GM18526 (cell line): ENCODE measurements around the gene RPL41.
A peak's percentile ranks its signal among the peaks of the same experiment; 100 is the strongest.

Experiments used
- POLR2A ChIP-seq: IDR thresholded peaks from 3 replicates; pipeline ENCODE4 v1.6.1; 2011; ENCODE audit not compliant: insufficient read length; ENCODE audit errors: extremely low read depth

RPL41 gene

DNA sequence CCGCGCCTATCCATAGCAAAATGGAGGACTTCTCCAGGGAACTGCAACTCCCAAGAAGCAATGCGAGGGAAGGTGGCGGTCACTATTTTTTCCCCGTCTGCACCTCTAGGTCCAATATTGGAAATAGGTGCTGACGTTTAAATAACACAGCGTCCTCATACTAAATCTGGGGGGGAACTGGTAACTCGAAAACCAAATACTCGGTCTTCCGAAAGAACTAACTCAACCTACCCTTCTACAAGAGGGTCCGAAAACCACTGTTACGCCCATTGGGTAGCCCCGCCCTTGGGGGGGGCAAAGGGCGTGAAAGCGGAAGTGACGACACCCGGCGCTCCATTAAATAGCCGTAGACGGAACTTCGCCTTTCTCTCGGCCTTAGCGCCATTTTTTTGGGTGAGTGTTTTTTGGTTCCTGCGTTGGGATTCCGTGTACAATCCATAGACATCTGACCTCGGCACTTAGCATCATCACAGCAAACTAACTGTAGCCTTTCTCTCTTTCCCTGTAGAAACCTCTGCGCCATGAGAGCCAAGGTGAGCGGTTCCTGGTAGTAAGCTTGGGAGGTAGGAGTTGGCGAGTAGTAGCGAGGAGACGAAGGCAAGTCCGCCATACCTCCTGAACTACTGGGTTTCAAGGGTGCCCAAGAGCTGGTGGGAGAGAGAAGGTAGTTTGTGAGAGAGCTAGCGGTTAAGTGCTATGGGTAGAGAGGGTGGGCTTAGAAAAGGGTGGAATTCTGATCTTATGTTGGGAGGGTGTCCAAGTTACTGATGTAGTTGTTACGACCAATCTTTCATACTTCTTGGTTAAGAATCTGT, at the start of gene RPL41:
RPL41 (plus strand) TSS at position 367 of the 815 bp plus-strand sequence.
- TF ChIP-seq POLR2A, result peak; percentile 99

DNA sequence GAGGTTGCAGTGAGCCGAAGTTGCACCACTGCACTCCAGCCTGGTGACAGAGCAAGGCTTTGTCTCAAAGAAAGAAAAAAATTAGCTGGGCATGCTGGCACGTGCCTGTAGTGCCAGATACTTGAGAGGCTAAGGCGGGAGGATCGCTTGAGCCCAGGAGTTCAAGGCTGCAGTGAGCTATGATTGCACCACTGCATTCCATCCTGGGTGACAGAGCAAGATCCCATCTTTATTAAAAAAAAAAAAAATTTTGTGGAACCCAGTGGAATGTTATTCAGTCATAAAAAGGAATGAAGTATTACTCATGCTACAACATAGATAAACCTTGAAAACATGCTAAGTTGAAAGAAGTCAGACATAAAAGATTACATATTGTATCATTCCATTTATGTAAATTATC, 44.8 kb upstream of the RPL41 start:
- no peak for TF ChIP-seq POLR2A

DNA sequence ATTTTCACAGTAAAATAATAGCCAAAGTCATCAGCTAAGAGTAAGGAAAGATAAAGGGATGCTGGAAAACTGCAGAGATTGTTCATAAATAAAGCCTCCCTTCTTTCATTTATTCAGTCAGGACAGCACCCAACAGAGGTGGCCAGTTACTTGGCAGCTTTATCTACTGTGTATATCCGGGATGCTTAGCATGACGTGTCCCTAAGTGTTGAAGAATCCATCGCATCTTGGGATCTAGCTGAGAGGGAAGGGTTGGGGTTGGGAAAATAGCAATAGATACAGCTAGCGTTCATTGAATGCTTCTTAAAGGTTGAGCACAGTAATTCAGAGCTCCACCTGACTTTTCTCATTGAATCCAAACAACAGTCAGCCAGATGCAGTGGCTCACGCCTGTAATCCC, 42.0 kb upstream of the RPL41 start:
- TF ChIP-seq POLR2A, result no peak

DNA sequence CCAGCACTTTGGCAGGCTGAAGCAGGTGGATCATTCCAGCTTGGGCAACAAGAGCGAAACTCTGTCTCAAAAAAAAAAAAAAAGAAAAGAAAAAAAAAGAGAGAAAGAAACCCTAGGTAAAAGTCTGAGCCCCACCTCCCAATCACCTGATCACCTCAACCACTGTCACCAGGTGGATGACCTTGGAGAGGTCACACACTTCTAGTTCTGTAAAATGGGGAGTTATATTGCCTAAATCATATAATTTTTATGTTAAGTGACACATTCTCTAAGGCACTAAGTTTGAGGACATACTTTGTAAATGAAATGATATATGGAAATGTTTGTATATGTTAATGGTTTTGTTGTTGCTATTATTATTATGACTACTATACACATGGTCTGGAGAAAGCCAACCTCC, 38.0 kb upstream of the RPL41 start:
- TF ChIP-seq POLR2A, result no peak

DNA sequence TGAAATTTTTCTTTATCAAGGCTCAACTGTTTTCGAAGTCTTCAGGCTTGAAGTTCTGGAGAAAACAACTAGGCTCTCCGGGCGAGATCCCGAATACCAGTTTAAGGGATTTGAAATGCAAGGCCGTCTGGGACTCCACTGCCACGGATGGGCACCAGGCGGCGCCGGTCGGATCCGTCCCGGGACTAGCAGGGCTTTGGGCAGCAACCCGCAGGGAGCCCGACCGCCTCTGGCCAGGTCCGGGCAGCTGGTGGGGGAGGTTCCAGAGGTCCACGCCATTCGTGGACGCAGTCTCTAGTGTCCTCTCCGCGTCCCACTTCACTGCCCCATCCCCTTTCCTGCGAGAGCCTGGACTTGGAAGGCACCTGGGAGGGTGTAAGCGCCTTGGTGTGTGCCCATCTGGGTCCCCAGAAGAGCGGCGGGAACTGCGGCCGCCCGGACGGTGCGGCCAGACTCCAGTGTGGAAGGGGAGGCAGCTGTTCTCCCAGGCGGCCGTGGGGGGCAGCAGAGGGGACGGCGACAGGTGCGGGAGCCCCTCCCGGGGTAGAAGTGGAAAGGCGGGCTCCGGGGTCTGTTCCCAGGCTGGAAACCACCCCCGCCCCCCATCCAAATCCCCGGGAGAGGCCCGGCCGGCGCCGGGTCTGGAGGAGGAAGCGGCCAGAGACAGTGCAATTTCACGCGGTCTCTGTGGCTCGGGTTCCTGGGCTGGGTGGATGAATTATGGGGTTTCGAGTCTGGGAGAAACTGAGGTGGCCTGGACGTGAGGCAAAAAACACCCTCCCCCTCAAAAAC, 37.3 kb upstream of the RPL41 start:
- no peak for TF ChIP-seq POLR2A

DNA sequence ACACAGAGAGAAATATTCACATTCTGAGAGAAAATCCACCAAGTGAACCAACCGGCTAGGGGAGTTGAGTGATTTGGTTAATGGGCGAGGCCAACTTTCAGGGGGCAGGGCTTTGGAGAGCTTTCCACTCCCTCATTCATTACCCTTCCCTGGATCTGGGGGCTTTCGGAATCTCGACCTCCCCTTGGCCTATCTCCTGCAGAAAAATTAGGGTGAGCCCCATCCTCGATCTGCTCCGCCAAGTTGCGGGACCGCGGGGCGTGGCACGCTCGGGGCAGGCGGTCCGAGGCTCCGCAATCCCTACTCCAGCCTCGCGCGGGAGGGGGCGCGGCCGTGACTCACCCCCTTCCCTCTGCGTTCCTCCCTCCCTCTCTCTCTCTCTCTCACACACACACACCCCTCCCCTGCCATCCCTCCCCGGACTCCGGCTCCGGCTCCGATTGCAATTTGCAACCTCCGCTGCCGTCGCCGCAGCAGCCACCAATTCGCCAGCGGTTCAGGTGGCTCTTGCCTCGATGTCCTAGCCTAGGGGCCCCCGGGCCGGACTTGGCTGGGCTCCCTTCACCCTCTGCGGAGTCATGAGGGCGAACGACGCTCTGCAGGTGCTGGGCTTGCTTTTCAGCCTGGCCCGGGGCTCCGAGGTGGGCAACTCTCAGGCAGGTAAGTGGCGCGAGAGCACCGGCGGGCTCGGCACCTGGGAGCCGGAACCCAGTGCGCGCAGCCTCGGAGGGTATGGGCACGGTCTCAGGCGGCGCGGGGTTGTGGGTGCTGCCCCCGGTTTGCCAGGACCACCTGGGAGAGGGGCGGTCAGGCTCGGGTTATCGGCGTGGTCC, 36.5 kb upstream of the RPL41 start, which contains the start of gene ERBB3:
ERBB3 (plus strand) TSS at position 443 of the 833 bp plus-strand sequence; CDS start at position 579, 136 bp downstream.
- TF ChIP-seq POLR2A, result no peak

DNA sequence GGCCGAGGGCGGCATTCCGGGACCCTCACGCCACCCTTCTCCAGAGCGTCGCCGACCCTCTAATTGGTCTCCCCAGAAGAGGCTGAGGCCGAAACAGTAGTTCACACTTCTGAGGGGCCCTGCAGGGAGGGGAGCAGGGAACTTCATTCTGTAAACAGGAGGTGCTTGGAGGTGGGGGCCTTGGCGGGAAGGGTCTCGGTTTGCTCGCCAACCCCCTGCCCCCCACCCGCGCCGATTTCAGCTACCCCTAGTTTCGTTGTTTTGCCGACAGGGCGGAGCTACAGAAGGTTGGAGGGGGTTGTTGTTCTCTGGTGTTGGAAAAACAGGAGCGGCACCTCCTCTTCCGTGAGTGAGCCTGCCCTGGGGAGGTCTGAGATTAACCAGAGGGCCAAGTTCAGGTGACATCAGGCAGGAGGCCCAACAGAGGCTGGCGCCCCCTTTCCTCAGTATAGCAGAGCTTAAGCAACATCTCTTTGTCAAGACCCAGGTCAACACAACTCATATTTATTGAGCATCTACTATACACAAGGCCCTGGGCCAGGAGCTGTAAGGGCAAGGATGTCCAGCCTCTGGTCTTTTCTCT, 35.8 kb upstream of the RPL41 start:
- no peak for TF ChIP-seq POLR2A

DNA sequence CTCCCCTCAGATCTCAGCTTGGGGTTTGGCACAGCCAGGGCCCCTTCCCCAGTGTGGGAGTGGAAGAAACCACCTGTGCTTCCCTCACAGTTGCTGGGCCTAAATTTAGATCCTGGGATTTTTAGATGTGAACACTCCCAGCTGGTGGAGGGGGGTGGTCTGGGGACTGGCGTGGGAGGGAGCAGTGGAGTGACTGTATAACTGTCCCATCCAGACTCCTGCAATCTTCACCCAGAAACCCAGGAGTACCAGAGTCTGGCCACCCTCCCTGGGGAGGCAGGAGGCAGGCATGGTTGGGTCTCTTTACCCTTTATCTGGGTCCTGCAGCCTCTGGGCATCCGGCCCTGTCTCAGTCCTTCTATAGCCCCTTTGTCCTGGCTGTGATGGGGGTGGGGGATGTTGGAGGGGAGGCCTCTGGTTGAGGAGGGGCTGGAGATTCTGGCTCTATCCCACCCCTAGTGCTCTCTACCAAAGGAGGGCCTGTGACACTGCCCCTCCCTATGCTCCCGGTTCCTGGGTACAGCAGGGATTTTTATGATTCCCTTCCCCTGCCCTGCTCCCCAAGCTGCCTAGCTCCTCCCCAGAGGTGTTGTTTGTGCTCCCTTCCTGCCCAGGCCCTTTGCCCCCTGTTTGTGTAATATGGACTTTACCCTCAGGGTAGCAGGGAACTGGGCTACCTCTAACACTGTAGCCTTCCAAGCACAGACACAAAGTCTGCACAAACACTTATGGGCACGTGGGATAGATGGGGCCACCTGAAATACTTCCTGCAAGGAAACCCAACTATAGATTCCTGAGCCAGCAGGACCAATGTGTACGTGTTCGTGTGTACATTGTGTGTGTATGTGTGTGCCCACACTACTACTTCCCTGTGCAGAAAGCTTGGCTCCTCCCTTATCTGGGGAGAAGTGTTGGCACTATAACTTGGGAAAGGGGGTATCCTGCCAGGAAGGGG, 34.8 kb upstream of the RPL41 start:
- no peak for TF ChIP-seq POLR2A

DNA sequence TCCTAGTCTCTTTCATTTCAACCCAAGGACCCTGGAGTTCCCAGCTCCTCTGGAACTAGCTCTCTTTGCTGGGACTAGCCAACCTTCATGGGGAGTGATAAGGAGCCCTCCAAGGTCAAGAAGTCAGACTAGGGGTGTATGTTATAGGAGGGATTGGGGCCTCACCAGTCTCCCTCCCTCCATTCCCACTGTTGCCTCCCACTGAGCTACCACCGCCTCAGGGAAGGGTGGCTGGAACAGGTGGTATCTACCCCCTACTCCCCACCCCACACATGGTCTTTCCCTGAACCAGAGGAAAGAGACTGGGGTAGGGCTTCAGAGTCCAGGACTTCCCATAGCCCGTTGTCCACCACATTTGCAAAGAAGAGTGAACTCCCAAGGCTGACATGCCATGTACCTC, 34.1 kb upstream of the RPL41 start:
- TF ChIP-seq POLR2A, result no peak

DNA sequence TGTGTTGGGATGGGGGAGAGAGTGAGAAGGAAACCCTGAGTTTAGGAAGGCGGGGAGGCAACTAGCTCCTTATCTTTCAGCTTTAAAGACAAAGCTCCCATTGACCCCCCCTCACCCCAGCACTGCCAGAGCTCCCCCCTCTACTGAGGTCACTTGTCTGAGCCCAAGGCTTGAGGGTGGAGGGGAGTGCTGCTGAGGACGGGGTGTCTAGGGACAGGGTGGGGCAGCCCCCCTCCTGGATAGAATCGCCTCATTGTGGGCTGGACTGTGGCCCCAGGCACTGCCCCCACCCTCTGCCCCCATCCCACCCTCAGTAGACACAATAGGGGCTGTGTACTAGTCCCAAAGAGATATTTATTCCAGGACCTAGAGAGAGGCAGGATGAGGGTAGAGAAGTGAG, 33.5 kb upstream of the RPL41 start:
- no peak for TF ChIP-seq POLR2A

DNA sequence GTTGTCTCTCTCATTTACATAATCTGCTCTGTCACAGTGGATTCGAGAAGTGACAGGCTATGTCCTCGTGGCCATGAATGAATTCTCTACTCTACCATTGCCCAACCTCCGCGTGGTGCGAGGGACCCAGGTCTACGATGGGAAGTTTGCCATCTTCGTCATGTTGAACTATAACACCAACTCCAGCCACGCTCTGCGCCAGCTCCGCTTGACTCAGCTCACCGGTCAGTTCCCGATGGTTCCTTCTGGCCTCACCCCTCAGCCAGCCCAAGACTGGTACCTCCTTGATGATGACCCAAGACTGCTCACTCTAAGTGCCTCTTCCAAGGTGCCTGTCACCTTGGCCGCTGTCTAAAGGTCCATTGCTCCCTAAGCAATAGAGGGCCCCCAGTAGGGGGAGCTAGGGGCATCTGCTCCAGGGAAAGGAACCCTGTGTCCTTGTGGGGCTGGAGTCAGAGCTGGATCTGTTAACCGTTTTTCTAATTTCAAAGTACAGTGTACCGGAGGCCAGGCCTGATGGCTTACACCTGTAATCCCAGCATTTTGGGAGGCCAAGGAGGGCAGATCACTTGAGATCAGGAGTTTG, 31.4 kb upstream of the RPL41 start:
- TF ChIP-seq POLR2A, result no peak

DNA sequence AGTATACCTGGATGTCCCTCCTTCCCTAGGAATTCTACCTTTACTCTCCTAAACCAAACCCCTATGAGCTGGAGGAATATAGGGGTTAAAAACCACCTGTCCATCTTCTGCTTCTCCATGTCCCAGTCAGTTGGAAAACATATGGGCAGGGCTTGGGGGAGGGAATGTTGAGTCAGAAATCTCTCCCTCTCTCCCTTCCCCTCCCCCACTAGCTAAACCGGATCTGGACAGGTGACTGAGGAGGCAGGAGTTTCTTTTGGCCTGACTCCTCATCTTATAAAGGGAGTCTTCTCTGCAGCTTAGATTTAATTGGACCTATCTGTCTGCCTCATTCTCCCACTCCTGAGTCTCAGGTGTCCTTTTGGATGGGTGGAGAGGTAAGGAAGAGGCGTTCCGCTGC, 30.3 kb upstream of the RPL41 start:
- TF ChIP-seq POLR2A, result no peak

DNA sequence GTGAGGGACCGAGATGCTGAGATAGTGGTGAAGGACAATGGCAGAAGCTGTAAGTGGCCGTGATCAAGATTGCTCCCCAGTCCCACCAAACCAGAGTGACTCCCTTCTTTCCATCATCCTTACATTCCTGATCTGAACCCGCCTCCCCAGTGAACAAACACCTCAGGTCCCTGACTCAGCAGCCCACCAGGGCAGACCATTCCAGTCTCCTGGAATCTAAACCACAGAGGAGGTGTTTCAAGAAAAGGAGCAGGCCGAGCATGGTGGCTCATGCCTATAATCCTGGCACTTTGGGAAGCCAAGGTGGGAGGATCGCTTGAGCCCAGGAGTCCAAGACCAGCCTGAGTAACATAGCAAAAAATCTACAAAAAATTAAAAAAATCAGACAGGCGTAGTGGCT, 29.8 kb upstream of the RPL41 start:
- TF ChIP-seq POLR2A, result no peak

DNA sequence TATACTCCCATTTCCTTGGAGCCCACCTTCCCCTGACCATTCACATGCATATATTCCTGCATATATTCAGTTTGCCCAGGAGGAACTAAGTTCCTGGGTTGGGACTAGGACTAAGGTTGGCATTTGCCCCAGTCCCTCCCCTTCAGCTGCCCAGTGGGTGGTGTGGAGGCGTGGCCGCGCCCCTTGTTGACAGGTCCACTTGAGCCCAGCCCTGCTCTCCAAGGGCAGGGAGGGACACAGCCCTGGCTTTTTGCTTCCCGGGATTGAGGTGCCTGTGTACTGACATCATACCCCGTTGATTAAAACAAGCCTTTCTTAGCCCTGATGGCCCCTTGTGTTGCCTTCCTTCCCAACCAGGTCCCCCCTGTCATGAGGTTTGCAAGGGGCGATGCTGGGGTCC, 29.2 kb upstream of the RPL41 start:
- no peak for TF ChIP-seq POLR2A
